LNCaP clone FGC (cell line): ENCODE results near the gene FRMD4A.

Experiments used
- DNase-seq: peaks from one replicate; pipeline ENCODE4 v3.0.0-alpha.2; 2011; ENCODE audit warnings: low read depth
- H3K4me3 ChIP-seq: 2 replicates; pipeline ENCODE4 v1.5.1; 2011; ENCODE audit warnings: mild to moderate bottlenecking, low read depth, low read length, control low read depth
- CTCF ChIP-seq: IDR thresholded peaks from 2 replicates; pipeline ENCODE4 v1.5.1; 2012; ENCODE audit warnings: mild to moderate bottlenecking; ENCODE audit not compliant: control insufficient read depth, insufficient read depth; ENCODE audit errors: extremely low read depth

The FRMD4A gene

DNA sequence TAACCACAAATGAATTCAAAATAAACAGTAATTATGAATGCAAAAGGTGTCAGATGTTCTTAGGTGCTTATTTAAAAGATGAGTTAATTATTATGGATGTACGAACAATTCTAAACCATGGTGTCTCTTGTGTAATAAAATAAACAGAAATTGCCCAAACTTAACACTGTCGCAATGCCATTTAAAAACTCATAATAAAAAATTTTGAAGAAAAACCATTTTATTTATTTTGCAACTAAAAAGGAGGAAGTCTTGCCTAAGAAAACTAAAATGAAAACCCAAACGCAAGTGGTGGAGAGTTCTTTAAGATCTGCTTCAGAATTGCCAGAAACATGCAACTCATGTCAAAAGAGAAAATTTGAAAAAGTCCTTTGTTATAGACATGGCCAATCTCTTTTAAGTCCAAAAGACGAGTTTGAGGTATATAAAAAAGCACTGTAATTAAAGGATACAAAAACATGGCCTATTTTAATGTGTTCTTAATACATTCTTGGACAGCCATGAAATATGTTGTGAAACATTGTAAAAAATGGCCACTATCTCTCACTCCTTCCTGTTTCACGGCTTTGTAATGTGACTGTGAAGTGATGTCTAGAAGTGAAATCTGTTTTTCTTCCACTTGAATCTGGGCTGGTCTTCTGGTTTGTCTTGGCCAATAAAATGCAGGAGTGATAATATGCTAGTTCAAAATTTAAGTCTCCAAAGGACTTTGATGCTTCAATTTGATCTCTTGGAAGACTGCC is 421.0 kb downstream of the FRMD4A start:
- TF ChIP-seq CTCF, result no peak
- H3K4me3 ChIP-seq, result no peak overlapping the region

GRCh38 chr10:13908475-13908874 is 422.2 kb downstream of the FRMD4A start:
- no peak overlapping the region for H3K4me3 ChIP-seq
- TF ChIP-seq CTCF, result no peak
- no peak for DNase-seq

More for the DNA sequence above, 421.0 kb downstream of the FRMD4A start:
- DNase-seq, result no peak

DNA sequence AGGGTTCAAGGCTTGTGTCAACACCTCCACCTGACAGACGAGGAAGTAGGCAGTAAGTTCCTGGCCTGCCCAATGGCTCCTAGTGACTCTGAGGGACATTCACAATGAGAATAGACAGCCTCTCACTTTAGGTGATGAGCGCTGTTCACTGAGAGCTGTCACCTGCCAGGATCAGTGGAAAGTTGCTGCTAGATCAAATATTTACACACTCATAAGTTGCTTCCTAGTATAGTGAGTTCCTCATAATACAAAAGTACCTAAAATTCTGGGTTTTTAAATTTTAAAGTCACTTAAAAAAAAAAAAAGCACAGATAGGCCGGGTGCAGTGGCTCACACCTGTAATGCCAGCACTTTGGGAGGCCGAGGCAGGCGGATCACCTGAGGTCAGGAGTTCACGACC is 423.2 kb downstream of the FRMD4A start:
- no peak for TF ChIP-seq CTCF
- no peak overlapping the region for H3K4me3 ChIP-seq
- DNase-seq, result peak; percentile 37

GRCh38 chr10:13905281-13905680 is 425.4 kb downstream of the FRMD4A start:
- no peak overlapping the region for H3K4me3 ChIP-seq
- no peak for DNase-seq
- no peak for TF ChIP-seq CTCF

GRCh38 chr10:13904064-13904463 is 426.7 kb downstream of the FRMD4A start:
- no peak for DNase-seq
- H3K4me3 ChIP-seq, result no peak overlapping the region
- TF ChIP-seq CTCF, result no peak

GRCh38 chr10:13902868-13903587 is 427.7 kb downstream of the FRMD4A start:
- no peak for DNase-seq
- no peak overlapping the region for H3K4me3 ChIP-seq
- no peak for TF ChIP-seq CTCF
